Measurements from ENCODE around the gene SFN. TPM values are rescaled to one million over a fixed set of nuclear protein-coding genes. Genes with fewer than 3 reads are reported as not detected.
"Not testable (repeated sequence)": the region's sequence is repeated elsewhere in the genome, so short reads cannot be mapped to it uniquely, and the experiment has no call there.

SFN gene
- total RNA-seq = 37.1 TPM

- peak; percentile 84 for DNase-seq (ENCODE audit: low spot score)
These were observed at the start of gene SFN for GRCh38 chr1:26862781-26863684. Gene SFN (plus strand): TSS chr1:26863149. CDS start chr1:26863213, 64 bp downstream.

GRCh38 chr1:26814377-26814776, 48.6 kb upstream of the SFN start:
- DNase-seq (ENCODE audit: low spot score) = no peak

- DNase-seq (ENCODE audit: low spot score) = no peak
These were observed 48.1 kb upstream of the SFN start for GRCh38 chr1:26814893-26815292.

DNA sequence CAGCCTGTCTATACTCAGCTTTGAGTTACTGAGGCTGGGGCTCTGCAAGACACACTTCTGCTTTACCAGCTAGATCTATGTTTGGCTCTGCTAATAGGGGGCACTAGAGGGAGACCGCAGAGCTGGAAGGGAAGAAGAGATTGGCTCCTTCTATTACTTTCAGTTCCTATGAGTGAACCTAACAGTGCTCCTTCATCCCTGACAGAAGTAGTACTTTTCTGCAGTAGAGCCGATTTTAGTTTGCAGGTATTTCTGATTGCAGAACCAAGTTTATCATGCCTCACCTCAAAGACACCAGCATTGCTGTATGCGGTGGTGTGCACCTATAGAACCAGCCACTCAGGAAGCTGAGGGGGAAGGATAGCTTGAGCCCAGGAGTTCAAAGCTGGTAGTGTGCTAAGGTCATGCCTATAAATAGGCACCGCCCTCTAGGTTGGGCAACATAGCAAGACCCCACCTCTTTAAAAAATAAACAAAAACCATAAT, 42.1 kb upstream of the SFN start:
- no peak for DNase-seq (ENCODE audit: low spot score)

- no peak for DNase-seq (ENCODE audit: low spot score)
These were observed 40.1 kb upstream of the SFN start for GRCh38 chr1:26822737-26823395.

- DNase-seq (ENCODE audit: low spot score) = no peak
These were observed 38.2 kb upstream of the SFN start for GRCh38 chr1:26824731-26825130.

DNA sequence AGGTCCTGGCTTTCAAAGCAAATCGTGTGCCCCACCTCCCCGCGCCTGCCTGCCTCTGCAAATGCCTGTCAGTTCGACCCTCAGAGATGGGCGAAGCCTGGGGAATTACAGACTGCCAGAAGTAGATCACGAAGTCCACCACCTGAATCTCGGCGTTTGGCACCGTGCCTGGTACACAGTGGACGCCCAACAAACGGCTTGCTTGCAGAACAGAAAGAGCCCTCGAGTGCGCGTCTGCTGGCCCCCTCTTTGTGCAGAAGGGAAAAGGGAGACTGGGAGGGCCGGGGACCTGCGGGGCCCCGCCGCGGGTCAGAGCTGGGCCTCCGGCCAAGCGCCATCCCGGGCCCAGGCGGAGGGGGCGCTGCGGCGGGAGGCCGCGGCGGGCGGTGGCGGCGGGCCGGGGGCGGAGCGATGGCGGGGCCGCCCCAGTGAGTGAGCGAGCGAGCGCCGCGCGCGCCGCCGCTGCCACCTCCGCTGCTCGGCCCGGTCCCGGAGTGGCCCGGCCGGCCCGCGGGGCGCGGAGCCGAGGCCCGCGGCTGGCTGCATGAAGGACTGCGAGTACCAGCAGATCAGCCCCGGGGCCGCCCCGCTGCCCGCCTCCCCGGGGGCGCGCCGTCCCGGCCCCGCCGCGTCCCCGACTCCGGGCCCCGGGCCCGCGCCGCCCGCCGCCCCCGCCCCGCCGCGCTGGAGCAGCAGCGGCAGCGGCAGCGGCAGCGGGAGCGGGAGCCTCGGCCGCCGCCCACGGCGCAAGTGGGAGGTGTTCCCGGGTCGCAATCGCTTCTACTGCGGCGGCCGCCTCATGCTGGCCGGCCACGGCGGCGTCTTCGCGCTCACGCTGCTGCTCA, 36.5 kb upstream of the SFN start, which contains the start of gene ZDHHC18:
Gene ZDHHC18 (plus strand): TSS at position 428 of the 845 bp plus-strand sequence. CDS start 117 bp downstream, at position 545.
- peak; percentile 62 for DNase-seq (ENCODE audit: low spot score)

GRCh38 chr1:26827106-26827604, 35.8 kb upstream of the SFN start:
- no peak for DNase-seq (ENCODE audit: low spot score)

- no peak for DNase-seq (ENCODE audit: low spot score)
These were observed 35.3 kb upstream of the SFN start for GRCh38 chr1:26827663-26828062.

- DNase-seq (ENCODE audit: low spot score) = no peak
These were observed 34.4 kb upstream of the SFN start for GRCh38 chr1:26828411-26828991.

DNA sequence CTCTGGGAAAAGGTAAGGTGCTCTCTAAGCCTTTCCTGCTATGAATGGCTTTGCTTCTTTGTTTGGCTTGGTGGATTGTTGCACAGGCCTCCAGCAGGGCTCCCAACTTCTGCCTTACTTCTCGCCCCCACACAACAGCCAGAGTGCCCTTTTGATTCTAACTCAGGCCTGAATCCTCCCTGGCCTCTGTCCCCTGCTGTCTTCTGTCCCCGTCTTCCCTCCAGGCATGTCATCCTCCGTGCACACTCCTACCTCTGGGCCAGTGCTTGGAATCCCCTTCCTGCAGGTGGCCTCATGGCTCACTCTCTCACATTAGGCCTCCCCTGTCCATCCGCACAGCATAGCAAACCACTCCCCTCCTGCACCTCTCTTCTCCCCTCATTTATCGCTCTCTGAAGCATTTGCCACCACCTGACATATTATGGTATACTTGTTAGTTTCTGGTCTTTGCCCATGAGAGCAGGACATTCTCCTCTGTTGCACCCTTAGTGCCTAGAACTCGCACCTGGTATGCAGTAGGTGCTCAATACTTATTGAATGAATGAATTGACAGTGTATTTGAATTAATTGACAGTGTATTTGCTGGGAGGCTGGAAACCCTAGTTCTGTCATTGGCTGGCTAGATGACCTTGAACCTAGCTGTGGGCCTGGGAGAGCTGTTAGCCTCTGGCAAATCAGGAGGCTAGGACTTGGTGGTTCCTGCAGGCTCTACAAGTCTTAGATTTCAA, 33.6 kb upstream of the SFN start:
- no peak for DNase-seq (ENCODE audit: low spot score)

- DNase-seq (ENCODE audit: low spot score) = no peak
These were observed 31.9 kb upstream of the SFN start for GRCh38 chr1:26831059-26831458.

DNA sequence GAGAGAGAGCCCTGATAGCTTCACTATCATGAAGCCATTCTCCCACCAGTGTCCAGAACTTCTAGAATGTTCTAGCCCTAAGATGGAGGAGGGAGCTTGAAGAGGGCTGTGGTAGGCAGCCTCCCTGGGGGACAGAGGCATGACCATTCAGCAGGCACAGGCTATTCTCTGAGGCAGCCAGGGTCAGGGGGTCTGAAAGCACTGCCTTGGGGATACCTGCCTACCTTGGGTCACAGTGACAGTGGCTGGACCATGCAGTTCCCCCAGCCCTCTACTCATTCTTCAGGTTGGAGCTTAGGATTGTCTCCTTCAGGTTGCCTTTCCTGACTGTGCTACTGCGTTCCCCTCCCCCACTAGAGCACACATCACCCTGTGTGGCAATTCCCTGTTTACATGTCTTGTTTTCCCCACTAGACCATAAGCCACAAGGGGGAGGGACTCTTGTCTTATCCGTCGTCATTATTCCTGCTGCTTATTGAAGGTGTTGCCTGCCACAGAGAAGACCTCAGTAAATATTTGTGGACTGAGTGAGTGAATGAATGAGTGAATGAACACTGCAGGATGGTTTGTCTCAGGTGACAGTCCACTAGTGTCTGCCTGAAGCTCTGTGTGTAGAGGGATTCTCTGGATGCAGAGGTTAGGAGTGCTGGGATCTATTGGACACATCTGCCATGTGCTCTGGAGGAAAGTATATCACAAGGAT, 31.3 kb upstream of the SFN start:
- no peak for DNase-seq (ENCODE audit: low spot score)

DNA sequence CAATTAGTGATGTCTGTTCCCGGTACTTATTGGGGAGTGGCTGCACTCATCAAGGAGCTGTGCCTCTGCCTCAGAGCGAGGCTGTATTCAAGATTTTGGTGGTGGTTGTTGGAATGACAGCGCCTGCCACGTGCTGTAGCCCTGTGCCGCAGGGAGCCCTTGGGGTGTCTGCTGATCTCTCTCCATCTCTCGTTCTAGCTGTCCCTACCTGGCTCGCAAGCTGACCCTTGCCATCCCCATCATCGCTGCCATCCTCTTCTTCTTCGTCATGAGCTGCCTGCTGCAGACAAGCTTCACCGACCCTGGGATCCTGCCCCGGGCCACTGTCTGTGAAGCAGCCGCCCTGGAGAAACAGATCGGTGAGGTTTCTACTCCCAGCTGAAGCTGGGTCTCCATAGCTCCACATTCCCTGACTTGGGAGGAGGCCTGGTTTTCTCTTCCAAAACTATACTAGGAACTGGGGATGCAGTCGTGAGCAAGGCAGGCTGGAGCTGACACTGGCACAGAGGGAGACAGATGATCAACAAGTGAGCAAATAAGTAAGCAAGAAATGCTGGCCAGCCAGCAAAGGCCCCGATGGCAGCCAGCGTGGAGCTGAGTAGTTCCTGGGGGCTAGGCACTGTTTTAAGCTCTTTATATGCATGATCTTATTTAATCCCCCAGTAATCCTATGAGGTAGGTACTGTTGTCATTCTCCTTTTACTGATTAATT, 30.5 kb upstream of the SFN start:
- DNase-seq (ENCODE audit: low spot score) = no peak

DNA sequence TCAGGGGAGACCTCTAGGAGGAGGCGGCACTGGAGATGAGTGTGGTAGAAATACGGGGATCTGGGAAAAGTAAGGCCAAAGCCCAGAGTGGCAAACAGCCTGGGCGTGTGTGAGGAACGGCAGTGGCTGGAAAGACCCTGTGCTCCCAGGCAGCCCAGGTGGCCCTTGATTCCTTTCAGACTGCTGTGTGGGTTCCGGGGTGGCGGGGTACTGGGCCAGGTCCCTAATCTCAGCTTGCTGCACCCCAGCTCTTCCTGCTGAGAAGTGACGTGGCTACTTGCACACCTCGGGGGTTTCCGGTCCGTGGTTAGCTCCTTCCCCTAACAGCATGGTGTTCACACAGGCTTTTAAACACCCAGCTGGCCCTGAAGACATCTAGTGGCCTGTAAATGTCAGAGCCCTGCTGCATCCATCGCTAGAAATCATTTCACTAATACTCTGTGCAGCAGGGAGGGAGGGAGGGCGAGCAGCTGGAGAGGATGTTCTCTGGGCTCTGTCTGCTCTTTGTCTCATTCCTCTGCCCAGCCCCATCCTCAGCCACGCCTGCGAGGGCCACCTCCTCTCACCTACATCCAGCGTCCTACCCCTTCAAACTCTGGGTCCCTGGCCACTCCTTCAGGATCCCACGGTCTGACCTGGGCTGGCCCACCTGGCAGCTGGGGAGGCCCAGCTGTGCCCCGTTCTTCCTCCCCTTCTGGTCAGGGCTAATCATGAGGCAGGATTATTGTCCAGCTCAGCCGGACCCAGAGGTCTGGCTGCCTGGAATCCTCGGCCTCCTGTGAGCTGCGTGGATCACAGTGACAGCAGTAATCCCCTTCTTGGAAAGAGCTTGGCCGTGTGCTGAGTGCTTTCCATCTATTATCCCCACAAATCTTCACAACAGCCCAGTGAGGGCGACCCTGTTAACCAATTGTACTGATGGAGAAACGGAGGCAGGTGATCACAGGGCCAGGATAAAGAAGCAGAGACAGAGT, 29.2 kb upstream of the SFN start:
- peak; percentile 44 for DNase-seq (ENCODE audit: low spot score)

DNA sequence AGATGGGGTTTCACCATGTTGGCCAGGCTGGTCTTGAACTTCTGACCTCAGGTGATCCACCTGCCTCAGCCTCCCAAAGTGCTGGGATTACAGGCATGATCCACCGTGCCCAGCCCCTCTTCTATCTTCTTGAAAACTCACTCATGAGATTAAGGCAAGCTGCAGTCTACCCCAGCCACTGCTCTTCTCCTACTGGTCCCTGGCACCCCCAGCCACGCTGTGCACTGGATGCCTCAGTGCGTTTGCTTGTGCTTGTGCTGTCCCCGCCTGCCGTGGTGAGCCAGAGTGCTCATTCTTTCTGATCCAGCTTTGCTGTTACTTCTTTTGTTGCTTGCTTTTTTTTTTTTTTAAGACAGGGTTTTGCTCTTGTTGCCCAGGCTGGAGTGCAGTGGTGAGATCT, 25.3 kb upstream of the SFN start:
- DNase-seq (ENCODE audit: low spot score) = not testable (repeated sequence)

GRCh38 chr1:26838474-26839338, 24.2 kb upstream of the SFN start:
- no peak for DNase-seq (ENCODE audit: low spot score)
